ENCODE results near the gene RCOR3.

RCOR3 gene

DNA sequence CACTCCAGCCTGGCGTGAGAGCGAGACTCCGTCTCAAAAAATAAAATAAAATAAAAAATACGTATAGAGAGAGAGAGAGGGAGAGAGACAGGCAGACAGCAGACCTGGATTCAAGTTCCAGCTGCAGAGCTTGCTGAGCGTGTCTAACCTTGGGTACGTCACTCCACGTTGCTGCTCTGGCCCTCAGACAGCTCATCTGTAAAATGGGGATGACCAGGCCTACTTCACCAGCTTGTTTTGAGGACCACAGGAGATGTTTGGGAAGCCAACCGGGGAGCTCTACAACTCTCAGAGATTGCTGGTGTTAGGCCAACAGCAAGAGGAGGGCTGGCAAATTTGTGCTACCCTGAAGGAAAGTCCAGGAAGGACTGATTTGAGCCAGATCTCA, 67.0 kb downstream of the RCOR3 start:
- TF ChIP-seq, protein P1, sequence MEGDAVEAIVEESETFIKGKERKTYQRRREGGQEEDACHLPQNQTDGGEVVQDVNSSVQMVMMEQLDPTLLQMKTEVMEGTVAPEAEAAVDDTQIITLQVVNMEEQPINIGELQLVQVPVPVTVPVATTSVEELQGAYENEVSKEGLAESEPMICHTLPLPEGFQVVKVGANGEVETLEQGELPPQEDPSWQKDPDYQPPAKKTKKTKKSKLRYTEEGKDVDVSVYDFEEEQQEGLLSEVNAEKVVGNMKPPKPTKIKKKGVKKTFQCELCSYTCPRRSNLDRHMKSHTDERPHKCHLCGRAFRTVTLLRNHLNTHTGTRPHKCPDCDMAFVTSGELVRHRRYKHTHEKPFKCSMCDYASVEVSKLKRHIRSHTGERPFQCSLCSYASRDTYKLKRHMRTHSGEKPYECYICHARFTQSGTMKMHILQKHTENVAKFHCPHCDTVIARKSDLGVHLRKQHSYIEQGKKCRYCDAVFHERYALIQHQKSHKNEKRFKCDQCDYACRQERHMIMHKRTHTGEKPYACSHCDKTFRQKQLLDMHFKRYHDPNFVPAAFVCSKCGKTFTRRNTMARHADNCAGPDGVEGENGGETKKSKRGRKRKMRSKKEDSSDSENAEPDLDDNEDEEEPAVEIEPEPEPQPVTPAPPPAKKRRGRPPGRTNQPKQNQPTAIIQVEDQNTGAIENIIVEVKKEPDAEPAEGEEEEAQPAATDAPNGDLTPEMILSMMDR (IDR thresholded peaks at IDR 0.05; ENCODE audit: control extremely low read depth, extremely low read depth, low read depth, missing control alignments), result no peak
- ChIA-PET POLR2A (no interaction called here), CTCF (interaction anchor here (0.6 to 9.6 kb wide), 7 partner anchors 12 to 328 kb away, joined by 3 to 170 read pairs (median 4); no protein-coding TSS in a partner anchor)
- no peak for DNase-seq (ENCODE audit: extremely low spot score)

DNA sequence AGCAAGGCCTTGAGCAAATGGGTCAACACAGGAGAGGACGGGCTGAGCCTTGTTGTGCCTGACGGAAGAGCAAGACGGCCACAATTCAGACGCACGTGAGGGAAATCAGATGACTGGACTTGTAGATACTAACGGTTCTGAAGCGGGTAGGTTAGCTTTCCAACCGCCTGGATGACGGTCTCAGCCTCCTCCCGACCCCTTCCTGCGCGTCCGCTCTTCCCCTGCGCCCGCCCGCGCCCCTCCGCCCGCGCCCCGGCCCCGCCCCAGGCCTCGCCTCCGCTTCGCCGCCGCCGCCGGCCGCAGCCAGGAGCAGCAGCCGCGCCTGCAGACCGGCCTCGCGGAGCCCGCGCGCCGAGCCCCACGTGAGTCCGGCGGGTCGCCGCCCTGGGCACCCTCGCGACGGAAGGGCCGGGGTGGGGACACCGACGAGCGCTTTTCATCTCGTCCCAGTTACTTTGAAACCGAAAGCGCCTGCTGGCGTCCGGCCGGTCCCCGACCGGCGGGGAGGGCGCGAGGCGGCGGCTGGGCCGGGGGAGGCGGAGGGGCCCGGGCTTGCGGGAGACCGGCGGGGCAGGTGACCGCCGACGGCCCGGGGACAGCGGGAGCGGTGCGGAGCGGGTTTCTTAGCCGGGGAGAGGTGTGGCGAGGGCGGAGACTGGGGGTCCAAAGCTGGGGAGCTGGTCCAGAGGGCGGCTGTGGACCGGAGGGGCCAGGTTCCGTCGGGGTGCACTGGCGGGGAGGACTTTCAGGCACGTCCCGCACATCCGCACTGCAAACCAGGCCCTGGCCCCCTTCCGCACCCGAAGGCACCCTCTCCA, 67.6 kb downstream of the RCOR3 start, which contains the start of gene TRAF5:
TRAF5 (plus strand) TSS at position 306 of the 818 bp plus-strand sequence. CDS start 26,407 bp downstream, outside the sequence.
- DNase-seq (ENCODE audit: extremely low spot score), result peak; percentile 69
- TF ChIP-seq, protein P1 (IDR thresholded peaks at IDR 0.05; ENCODE audit: control extremely low read depth, extremely low read depth, low read depth, missing control alignments), result no peak
- ChIA-PET POLR2A (no interaction called here), CTCF (interaction anchor here (1.0 to 9.6 kb wide), 7 partner anchors 12 to 328 kb away, joined by 3 to 170 read pairs (median 4); no protein-coding TSS in a partner anchor)

DNA sequence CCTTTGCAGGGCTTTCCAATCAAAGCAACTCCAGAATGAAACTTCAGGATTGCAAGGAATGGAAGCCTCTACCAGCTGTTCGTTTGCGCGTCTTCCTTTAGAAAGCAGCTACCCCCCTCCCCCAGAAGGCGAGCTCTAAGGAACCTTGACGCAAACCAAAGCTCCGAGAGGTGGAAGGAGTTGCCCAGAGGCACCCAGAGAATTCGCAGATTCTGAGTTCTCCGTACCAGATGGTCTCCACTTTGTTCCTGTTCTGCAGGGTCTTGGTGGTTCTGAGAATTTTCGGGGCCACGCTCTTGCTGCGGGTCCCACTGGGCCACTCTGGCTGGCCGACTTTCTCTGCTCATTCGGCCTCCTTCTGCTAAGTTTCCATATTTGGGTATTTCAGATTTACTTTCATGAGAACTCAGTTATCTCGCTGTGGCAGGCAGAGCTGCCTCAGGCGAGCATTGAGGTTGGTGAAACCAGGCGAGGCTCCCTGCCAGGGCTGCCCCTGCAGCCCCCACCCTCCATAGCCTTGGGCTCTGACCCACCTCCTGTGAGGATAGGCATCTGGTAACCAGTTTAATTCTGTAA, 68.3 kb downstream of the RCOR3 start:
- peak; percentile 49 for DNase-seq (ENCODE audit: extremely low spot score)
- TF ChIP-seq, protein P1 (IDR thresholded peaks at IDR 0.05; ENCODE audit: control extremely low read depth, extremely low read depth, low read depth, missing control alignments), result no peak
- ChIA-PET POLR2A (no interaction called here), CTCF (interaction anchor here (1.1 to 9.6 kb wide), 5 partner anchors 11 to 187 kb away, joined by 3 to 170 read pairs (median 13); no protein-coding TSS in a partner anchor)

DNA sequence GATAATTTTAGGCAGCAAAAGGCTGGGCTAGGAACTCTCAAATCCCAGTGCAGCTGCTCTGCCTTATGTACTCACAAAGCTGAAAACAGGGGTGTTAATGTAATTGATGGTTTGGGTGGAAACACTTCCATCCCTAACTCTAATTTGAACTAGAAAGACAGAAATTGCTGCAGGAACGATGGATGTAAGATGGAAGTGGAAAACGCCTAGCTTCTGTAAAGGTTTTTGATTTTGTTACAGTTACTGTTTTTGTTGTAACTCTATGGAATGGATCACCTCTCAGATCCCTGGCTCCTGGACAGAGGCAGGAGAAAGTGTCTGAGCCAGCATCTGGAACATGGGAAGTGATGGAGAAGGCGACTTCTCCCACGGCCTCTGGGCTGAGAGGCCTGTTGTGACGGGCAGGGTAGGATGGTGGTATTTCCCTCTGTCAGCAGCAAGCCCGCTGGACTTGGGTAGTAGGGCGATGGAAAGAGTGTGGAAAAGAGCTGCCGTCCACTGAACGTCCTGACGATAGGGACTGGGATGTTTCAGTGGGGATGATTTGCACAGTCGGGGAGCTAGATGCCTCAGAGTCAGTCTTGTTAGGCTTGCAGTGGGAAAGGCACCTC, 69.0 kb downstream of the RCOR3 start:
- ChIA-PET CTCF (interaction anchor here (0.9 to 9.6 kb wide), 12 partner anchors 10 to 186 kb away, joined by 3 to 170 read pairs (median 4); no protein-coding TSS in a partner anchor), POLR2A (no interaction called here)
- TF ChIP-seq, protein P1 (IDR thresholded peaks at IDR 0.05; ENCODE audit: control extremely low read depth, extremely low read depth, low read depth, missing control alignments), result no peak

DNA sequence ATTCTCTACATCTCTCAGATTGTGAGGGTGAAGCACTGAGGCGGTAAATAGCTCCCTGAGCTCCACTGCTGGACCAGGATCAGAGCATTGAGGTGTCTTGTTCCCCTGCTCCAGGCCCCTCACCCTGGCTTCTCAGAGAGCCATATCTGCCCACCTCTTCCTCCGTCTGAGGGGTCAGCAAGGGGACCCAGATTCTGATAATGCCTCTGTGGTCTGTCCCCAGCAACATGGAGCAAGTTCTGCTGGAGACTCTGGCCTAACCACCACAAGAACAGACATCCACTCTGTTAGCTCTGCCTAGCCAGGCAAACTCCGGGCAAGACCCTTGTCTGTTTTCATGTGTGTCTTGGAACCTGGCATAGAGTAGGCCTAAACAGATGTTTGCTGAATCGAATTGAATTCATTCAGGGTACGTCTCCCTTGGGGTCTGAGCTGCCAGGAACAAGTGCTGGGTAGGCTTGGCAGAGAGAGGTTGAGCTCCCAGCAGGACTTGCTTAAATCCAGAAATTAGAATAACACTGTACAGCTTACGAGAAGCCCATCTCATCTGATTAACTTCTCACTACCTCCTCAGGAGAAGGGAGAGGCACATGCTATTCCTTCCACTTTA, 69.8 kb downstream of the RCOR3 start:
- CTCF ChIA-PET, result interaction anchor here (0.6 to 9.6 kb wide), 14 partner anchors 10 to 185 kb away, joined by 3 to 170 read pairs (median 4); no protein-coding TSS in a partner anchor

More for the DNA sequence above, 69.0 kb downstream of the RCOR3 start:
- no peak for DNase-seq (ENCODE audit: extremely low spot score)

More for the DNA sequence above, 69.8 kb downstream of the RCOR3 start:
- TF ChIP-seq, protein P1 (IDR thresholded peaks at IDR 0.05; ENCODE audit: control extremely low read depth, extremely low read depth, low read depth, missing control alignments), result no peak
- POLR2A ChIA-PET, result no interaction called here
- no peak for DNase-seq (ENCODE audit: extremely low spot score)
